Activated CD4-positive, alpha-beta T cell treated with anti-CD3 and anti-CD28 coated beads, Interleukin-2, Interleukin-6, amounts not matched to agents 100 ng/mL and 50 ng/mL, durations not matched to agents 16 hours and 8 hours (primary cell): ENCODE results near the gene AMN1.

ENCODE experiments used
- DNase-seq: peaks from one replicate; pipeline ENCODE4 v3.0.0-alpha.2; 2020

Gene AMN1

GRCh38 chr12:31627456-31628054 is 101.3 kb downstream of the AMN1 start:
- DNase-seq, result no peak

- peak; percentile 1 for DNase-seq
These were observed 102.4 kb downstream of the AMN1 start for GRCh38 chr12:31626270-31626995.

- no peak for DNase-seq
These were observed 106.8 kb downstream of the AMN1 start for GRCh38 chr12:31622038-31622437.
